ENCODE data around the gene MAGI2.

DNA sequence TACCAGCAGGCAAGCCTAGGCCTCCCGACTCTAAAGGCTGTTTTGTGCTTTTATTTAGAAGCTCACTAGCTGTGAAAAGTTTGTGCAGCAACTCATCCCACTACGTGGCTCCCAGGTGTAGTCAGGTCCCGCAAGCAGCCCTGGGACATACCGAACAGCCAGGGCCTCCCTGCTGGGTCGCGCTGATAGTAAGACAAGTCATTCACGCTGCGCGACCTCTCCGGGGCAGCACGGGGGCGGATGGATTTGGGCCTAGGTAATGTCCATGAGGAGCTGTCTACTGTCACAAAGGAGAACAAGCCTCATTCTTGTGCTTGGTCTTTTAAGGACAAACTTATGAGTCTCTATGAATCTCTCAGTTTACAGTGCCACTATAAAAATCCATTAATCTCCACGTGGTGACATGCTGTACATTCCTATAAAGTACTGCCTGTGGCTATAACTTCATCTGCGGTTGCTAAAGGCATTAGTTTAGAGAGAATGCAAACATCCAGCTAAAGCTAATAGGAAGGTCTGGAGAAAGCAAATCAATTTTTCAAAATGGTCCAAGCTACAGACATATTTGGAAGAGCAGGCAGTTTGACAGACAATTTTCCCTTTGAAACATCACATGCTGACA, 1108.1 kb downstream of the MAGI2 start:
- TF ChIP-seq, protein P1, sequence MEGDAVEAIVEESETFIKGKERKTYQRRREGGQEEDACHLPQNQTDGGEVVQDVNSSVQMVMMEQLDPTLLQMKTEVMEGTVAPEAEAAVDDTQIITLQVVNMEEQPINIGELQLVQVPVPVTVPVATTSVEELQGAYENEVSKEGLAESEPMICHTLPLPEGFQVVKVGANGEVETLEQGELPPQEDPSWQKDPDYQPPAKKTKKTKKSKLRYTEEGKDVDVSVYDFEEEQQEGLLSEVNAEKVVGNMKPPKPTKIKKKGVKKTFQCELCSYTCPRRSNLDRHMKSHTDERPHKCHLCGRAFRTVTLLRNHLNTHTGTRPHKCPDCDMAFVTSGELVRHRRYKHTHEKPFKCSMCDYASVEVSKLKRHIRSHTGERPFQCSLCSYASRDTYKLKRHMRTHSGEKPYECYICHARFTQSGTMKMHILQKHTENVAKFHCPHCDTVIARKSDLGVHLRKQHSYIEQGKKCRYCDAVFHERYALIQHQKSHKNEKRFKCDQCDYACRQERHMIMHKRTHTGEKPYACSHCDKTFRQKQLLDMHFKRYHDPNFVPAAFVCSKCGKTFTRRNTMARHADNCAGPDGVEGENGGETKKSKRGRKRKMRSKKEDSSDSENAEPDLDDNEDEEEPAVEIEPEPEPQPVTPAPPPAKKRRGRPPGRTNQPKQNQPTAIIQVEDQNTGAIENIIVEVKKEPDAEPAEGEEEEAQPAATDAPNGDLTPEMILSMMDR (IDR thresholded peaks at IDR 0.05) = no peak
- TF ChIP-seq POLR2A (IDR thresholded peaks at IDR 0.05) = no peak
